ENCODE results near the gene KNOP1. TPM values are rescaled to one million over a fixed set of nuclear protein-coding genes. Genes with fewer than 3 reads are reported as not detected.

KNOP1 gene
- total and polyA plus RNA-seq, 2 of the 4 experiments (the other 2 are of a cell fraction), result 7.0 to 8.4 TPM

DNA sequence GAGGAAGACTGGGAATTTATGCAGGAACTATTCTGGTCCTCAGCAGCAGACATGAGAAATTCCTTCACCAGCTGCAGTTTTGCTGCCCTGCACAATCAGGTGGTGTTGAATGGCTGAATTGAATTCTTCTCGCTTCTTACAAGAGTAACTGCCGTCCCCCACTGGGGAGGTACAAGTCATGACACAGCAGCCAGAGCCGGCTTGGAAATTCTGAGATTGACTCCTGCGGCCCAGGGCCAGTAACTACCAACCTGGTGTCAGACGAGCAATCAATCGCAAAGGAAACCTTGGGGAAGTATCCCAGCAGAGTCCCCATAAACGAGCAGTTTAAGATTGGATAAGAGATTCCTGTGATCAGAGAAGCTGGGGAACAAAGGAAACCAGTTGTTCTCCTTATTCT lies 30.7 kb downstream of the KNOP1 start:
- no peaks in the 10 kb centered on the region for H4K20me1 ChIP-seq (ENCODE audit: insufficient read depth, low read length)
- peaks cover 10% of the 10 kb centered on the region; the same call in 1 of the 2 replicates for H3K9me1 ChIP-seq (ENCODE audit: insufficient read depth, low read length)
- no peak overlapping the region for H3K27ac ChIP-seq (ENCODE audit: insufficient read depth, low read length)
- no peak overlapping the region for H2AFZ ChIP-seq (replicated peaks; ENCODE audit: low read length, poor library complexity)
- no peak overlapping the region for H3K56ac ChIP-seq (ENCODE audit: extremely low read depth, insufficient read depth, low read length)
- H2BK120ac ChIP-seq (ENCODE audit: low read depth, low read length), result no peak overlapping the region
- no peak overlapping the region for H3K4ac ChIP-seq (ENCODE audit: low read depth, low read length)
- H3K9ac ChIP-seq (ENCODE audit: low read depth, low read length), result no peak overlapping the region
- BruUV-seq (replicated peaks), result no TSS peak
- peaks cover 51% of the 10 kb centered on the region for H3K36me3 ChIP-seq (ENCODE audit: control insufficient read depth, insufficient read depth, low read length)
- ATAC-seq (ENCODE audit: low read depth) (no peak), DNase-seq (no peak)
- H2BK20ac ChIP-seq (ENCODE audit: low read depth, low read length), result no peak overlapping the region
- no peak overlapping the region for H3K4me3 ChIP-seq (ENCODE audit: insufficient read depth, low read depth, low read length)
- in situ Hi-C loops (cut with MboI; ENCODE audit: low sequenced_read_pairs), result no loop called here
- peaks cover 3 to 11% of the 10 kb centered on the region in 2 experiments; a peak in 2 of 4 replicates for H3K79me1 ChIP-seq (ENCODE audit: low read depth in 1 of 2, low read length in 2 of 2)
- no peak overlapping the region for H2AK5ac ChIP-seq (ENCODE audit: low read depth, low read length)
- WGBS, 2 experiments (ENCODE audit: extremely low coverage in 2 of 2, insufficient read length in 1 of 2), result no CpG with 5 or more reads among the region's 7 CpGs
- intact Hi-C loops (cut with micrococcal nuclease), result no loop called here
- ChIA-PET CTCF (no interaction called here), POLR2A (ENCODE audit: unreplicated experiment) (no interaction called here)
- no peak for TF ChIP-seq BHLHE40 (IDR thresholded peaks at IDR 0.05; ENCODE audit: low read depth, low read length)
- TF ChIP-seq, protein P1, sequence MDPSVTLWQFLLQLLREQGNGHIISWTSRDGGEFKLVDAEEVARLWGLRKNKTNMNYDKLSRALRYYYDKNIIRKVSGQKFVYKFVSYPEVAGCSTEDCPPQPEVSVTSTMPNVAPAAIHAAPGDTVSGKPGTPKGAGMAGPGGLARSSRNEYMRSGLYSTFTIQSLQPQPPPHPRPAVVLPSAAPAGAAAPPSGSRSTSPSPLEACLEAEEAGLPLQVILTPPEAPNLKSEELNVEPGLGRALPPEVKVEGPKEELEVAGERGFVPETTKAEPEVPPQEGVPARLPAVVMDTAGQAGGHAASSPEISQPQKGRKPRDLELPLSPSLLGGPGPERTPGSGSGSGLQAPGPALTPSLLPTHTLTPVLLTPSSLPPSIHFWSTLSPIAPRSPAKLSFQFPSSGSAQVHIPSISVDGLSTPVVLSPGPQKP (IDR thresholded peaks at IDR 0.05; ENCODE audit: borderline replicate concordance, low read depth, low read length), result no peak
- TF ChIP-seq MAZ (IDR thresholded peaks at IDR 0.05; ENCODE audit: borderline replicate concordance, low read depth, low read length), result no peak
- no peak for TF ChIP-seq CHD1 (IDR thresholded peaks at IDR 0.05; ENCODE audit: low read depth, low read length)
- no peak overlapping the region for H4K8ac ChIP-seq (ENCODE audit: low read depth in 2 of 2, low read length in 2 of 2)
- H2AK9ac ChIP-seq (replicated peaks; ENCODE audit: low read depth, low read length, poor library complexity), result no peak overlapping the region
- no peaks in the 10 kb centered on the region for H3K4me1 ChIP-seq (ENCODE audit: control insufficient read depth, insufficient read depth, low read length)
- no peak overlapping the region for H4K91ac ChIP-seq (ENCODE audit: insufficient read depth, low read depth, low read length)
- H2BK15ac ChIP-seq (ENCODE audit: low read depth, low read length), result no peak overlapping the region
- H4K5ac ChIP-seq (ENCODE audit: low read depth, low read length), result no peak overlapping the region
- no peak overlapping the region for H3K14ac ChIP-seq (replicated peaks; ENCODE audit: low read depth, low read length)
- dilution Hi-C loops (cut with HindIII; ENCODE audit: low sequenced_read_pairs, unreplicated experiment), result no loop called here
- H3K4me2 ChIP-seq (ENCODE audit: low read depth, low read length), result no peak overlapping the region
- peaks cover 2% of the 10 kb centered on the region for H3K9me3 ChIP-seq (ENCODE audit: control insufficient read depth, insufficient read depth, low read length)
- no peak overlapping the region for H3K18ac ChIP-seq (ENCODE audit: low read depth, low read length)
- no peak overlapping the region for H3K23ac ChIP-seq (ENCODE audit: low read depth, low read length)
- no peak overlapping the region for H2BK5ac ChIP-seq (ENCODE audit: low read depth, low read length, poor library complexity, severe bottlenecking)
- H3K27me3 ChIP-seq (ENCODE audit: control insufficient read depth, insufficient read depth, low read length), result no peaks in the 10 kb centered on the region
